Transverse colon (tissue), 4 donors: ENCODE measurements around the gene FIS1. TPM values are rescaled to one million over a fixed set of nuclear protein-coding genes. Genes with fewer than 3 reads are reported as not detected.
"Not testable (repeated sequence)": the region's sequence is repeated elsewhere in the genome, so short reads cannot be mapped to it uniquely, and the experiment has no call there.

Source experiments
- DNase-seq: peaks from one replicate; pipeline ENCODE4 v3.0.0-alpha.2; 2019
- H3K27ac ChIP-seq, 4 donors: fragments of 200-600 bp; sonication (generic); 2 replicates each; pipeline ENCODE4 v1.5.1; 2016 to 2018; ENCODE audit warnings: inconsistent platforms in 4 of 4
- H3K27me3 ChIP-seq: fragments of 200-600 bp; sonication (generic); 2 replicates; pipeline ENCODE4 v1.5.1; 2017; ENCODE audit warnings: inconsistent platforms
- H3K36me3 ChIP-seq, 4 donors: fragments of 200-600 bp; sonication (generic); 2 replicates each; pipeline ENCODE4 v1.5.1; 2017 to 2019; ENCODE audit warnings: inconsistent platforms in 4 of 4
- H3K4me1 ChIP-seq, 4 donors: fragments of 200-600 bp; sonication (generic); 2 replicates each; pipeline ENCODE4 v1.5.1; 2017 to 2020; ENCODE audit warnings: inconsistent platforms in 4 of 4
- H3K4me3 ChIP-seq, 4 donors: fragments of 200-600 bp; sonication (generic); 1 replicate in 1 of 4; 2 replicates in 3 of 4; pipeline versions ENCODE4 v1.5.1 to v1.6.1; 2017 to 2019; ENCODE audit warnings: inconsistent platforms in 4 of 4
- H3K9me3 ChIP-seq, 2 donors: fragments of 200-600 bp; sonication (generic); 2 replicates each; pipeline ENCODE4 v1.5.1; 2017 to 2019; ENCODE audit warnings: inconsistent platforms in 2 of 2
- EP300 ChIP-seq: sonication (generic); formaldehyde crosslinking; IDR thresholded peaks from one replicate; pipeline ENCODE4 v1.6.1; 2017; ENCODE audit warnings: antibody characterized with exemption, low read depth
- POLR2A ChIP-seq: fragments of 450-650 bp; IDR thresholded peaks from one replicate; pipeline ENCODE4 v1.6.1; 2016; ENCODE audit warnings: antibody characterized with exemption, mild to moderate bottlenecking, moderate library complexity
- POLR2AphosphoS5 ChIP-seq, 3 donors: sonication (generic); formaldehyde crosslinking; IDR thresholded peaks; one replicate each; pipeline ENCODE4 v1.6.1; 2016; ENCODE audit warnings: antibody characterized with exemption in 3 of 3
- WGBS, 2 donors: methylation state at CpG; one replicate each; pipeline ENCODE4 v1.1.5; 2018; ENCODE audit warnings: low coverage in 1 of 2; 5-methylcytosine and 5-hydroxymethylcytosine counted together
- in situ Hi-C, 4 donors: fragments of 200-750 bp; cut with MboI; loops; one replicate each; pipeline versions ENCODE4 v1.15.0 to v1.15.1; 2017; ENCODE audit warnings: low sequenced_read_pairs in 3 of 4, low pct_ligation_motif_present in 1 of 4, low pct_unique_long_range_greater_than_20kb in 1 of 4
- intact Hi-C: fragments of 100-400 bp; cut with DNase I; formaldehyde crosslinking; loops from one replicate; pipeline ENCODE4 v1.15.1; 2023; ENCODE audit warnings: low total_unique reads
- total RNA-seq, 4 donors: library from RNA; depleted of rRNA; stranded (reverse); fragments of >200 nt; gene quantifications; one replicate each; pipeline ENCODE4 v1.1.0, GENCODE V29; 2016
- TF ChIP-seq, protein P1 (sequence below), 5 experiments: fragments of 200-600 bp in 3 of 5; fragments of 450-650 bp in 2 of 5; sonication (generic) in 3 of 5; IDR thresholded peaks; 1 replicate in 2 of 5; 2 replicates in 3 of 5; pipeline ENCODE4 v1.5.1; 2016 to 2017; ENCODE audit warnings: antibody characterized with exemption in 5 of 5, inconsistent platforms in 3 of 5, mild to moderate bottlenecking in 2 of 5, moderate library complexity in 1 of 5

Gene FIS1
- total RNA-seq, 4 donors from 2014 or later = 159 to 261 (median 187) TPM

- intact Hi-C loops (loop anchor here (10.0 kb wide), 1 partner anchor 96 kb away; no protein-coding TSS in a partner anchor), in situ Hi-C loops (loop anchor here in 2 of 4 donors (10.0 to 25.0 kb wide), 2 partner anchors 146 to 153 kb away; partner anchors contain the start of gene SERPINE1 (in 1 of the 2))
- H3K9me3 ChIP-seq, H3K27ac ChIP-seq, H3K4me3 ChIP-seq, H3K36me3 ChIP-seq, H3K4me1 ChIP-seq: not testable (repeated sequence)
- WGBS, 2 donors = 6 to 19% methylated on average over 9 to 18 of the region's 18 CpGs
- peaks cover 47% of the 10 kb centered on the region for H3K27me3 ChIP-seq
- TF ChIP-seq, protein P1, sequence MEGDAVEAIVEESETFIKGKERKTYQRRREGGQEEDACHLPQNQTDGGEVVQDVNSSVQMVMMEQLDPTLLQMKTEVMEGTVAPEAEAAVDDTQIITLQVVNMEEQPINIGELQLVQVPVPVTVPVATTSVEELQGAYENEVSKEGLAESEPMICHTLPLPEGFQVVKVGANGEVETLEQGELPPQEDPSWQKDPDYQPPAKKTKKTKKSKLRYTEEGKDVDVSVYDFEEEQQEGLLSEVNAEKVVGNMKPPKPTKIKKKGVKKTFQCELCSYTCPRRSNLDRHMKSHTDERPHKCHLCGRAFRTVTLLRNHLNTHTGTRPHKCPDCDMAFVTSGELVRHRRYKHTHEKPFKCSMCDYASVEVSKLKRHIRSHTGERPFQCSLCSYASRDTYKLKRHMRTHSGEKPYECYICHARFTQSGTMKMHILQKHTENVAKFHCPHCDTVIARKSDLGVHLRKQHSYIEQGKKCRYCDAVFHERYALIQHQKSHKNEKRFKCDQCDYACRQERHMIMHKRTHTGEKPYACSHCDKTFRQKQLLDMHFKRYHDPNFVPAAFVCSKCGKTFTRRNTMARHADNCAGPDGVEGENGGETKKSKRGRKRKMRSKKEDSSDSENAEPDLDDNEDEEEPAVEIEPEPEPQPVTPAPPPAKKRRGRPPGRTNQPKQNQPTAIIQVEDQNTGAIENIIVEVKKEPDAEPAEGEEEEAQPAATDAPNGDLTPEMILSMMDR (IDR thresholded peaks at IDR 0.05) = peak; percentile 54 to 70 (median 69)
- peak; percentile 60 for DNase-seq
These were observed 45.5 kb upstream of the FIS1 start for GRCh38 chr7:101290186-101291037.

DNA sequence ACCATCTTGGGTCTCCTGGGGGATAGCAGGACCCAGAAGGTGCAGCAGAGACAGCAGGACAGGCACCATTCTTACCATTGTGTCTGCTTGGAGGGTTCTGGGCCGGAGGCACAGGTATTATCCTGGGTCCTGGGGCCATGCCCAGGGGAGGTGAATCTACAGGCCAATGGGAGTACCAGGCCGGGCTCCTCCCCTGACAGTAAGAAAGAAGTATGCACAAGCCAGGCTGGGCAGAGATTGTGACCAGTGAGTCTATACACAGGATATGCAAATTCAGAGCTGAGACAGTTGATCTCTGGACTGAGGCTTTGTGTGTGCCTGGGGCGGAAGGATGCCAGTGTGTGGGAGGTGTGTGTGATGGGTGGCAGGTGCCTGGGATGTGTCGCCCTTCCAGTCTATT lies 44.8 kb upstream of the FIS1 start:
- not testable (repeated sequence) for H3K9me3 ChIP-seq, DNase-seq, H3K4me3 ChIP-seq, H3K27ac ChIP-seq, H3K36me3 ChIP-seq, H3K4me1 ChIP-seq
- peaks cover 39% of the 10 kb centered on the region for H3K27me3 ChIP-seq
- intact Hi-C loops (loop anchor here (10.0 kb wide), 1 partner anchor 95 kb away; no protein-coding TSS in a partner anchor), in situ Hi-C loops (loop anchor here in 2 of 4 donors (10.0 to 25.0 kb wide), 2 partner anchors 145 to 152 kb away; partner anchors contain the start of gene SERPINE1 (in 1 of the 2))
- WGBS, 2 donors = 65% methylated on average over 4 of the region's 4 CpGs; no CpG with 5 or more reads in 1 of the 2 donors

- no peaks in the 10 kb centered on the region for H3K36me3 ChIP-seq
- no peaks in the 10 kb centered on the region for H3K9me3 ChIP-seq
- no peak overlapping the region for H3K4me3 ChIP-seq
- no peak for DNase-seq
- no peak overlapping the region for H3K27ac ChIP-seq
- H3K4me1 ChIP-seq = no peaks in the 10 kb centered on the region
- 80 to 91% methylated on average over 2 to 3 of the region's 3 CpGs for WGBS, 2 donors
- TF ChIP-seq EP300 = no peak
- TF ChIP-seq POLR2AphosphoS5 (IDR thresholded peaks at IDR 0.05) = no peak
- TF ChIP-seq POLR2A = no peak
- TF ChIP-seq, protein P1 (IDR thresholded peaks at IDR 0.05) = no peak
- intact Hi-C loops = no loop called here
- H3K27me3 ChIP-seq = peaks cover 29% of the 10 kb centered on the region
- in situ Hi-C loops = loop anchor here in 1 of 4 donors (25.0 kb wide), 1 partner anchor 151 kb away; the partner anchor contains the start of gene SERPINE1
These were observed 43.6 kb upstream of the FIS1 start for GRCh38 chr7:101288439-101288838.

DNA sequence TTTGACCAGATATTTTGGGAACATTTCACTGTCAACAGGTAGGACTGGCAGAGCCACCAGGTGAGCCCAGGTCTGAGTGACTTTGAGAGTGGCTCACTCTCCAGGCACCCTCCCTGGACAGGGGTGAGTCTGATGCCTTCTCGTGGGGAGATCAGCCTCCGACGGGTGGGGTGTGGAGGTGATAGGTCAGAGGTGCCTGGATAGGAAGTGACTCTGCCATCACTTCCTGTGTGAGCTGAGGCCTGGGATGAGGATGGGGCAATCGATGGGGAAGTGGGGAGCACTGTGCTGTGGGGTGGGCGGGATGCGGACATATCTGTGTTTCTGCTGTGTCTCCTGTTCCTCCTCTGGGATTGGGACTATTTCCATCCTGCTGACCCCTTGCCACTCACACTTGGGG lies 42.2 kb upstream of the FIS1 start:
- intact Hi-C loops (no loop called here), in situ Hi-C loops (loop anchor here in 1 of 4 donors (25.0 kb wide), 1 partner anchor 150 kb away; the partner anchor contains the start of gene SERPINE1)
- Histone ChIP-seq H3K27me3 (peaks cover 20% of the 10 kb centered on the region), H3K4me3 (no peak overlapping the region), H3K27ac (no peak overlapping the region), H3K9me3 (no peaks in the 10 kb centered on the region), H3K36me3 (no peaks in the 10 kb centered on the region), H3K4me1 (peaks cover 0 to 4% (median 2%) of the 10 kb centered on the region in 4 donors)
- TF ChIP-seq POLR2AphosphoS5 (IDR thresholded peaks at IDR 0.05) (no peak), EP300 (no peak), POLR2A (no peak)
- TF ChIP-seq, protein P1 (IDR thresholded peaks at IDR 0.05) = no peak
- DNase-seq = no peak
- 69% methylated on average over 6 of the region's 6 CpGs; no CpG with 5 or more reads in 1 of the 2 donors for WGBS, 2 donors

DNA sequence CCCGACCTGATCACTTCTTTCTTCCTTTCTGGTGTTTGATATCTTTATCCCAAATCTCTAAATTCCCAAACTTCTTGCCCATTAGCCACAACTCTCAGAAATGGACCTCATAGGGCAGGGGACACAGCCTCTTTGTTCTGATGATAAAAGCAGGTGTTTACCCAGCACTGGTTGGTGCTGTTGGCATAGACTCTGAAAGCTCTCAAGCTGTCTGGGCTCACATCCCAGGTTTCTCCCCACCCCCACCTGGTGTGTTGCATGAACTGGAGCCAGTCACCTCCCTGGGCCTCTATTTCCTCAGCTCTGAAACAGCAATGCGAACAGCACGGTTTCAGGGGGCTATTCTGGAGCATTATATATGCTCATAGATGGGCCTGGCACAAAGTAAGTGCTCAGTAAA lies 41.0 kb upstream of the FIS1 start:
- H3K4me1 ChIP-seq, DNase-seq, H3K9me3 ChIP-seq, intact Hi-C loops, H3K4me3 ChIP-seq, H3K27ac ChIP-seq, H3K27me3 ChIP-seq, H3K36me3 ChIP-seq: not testable (repeated sequence)
- WGBS, 2 donors = 68% methylated on average over 3 of the region's 3 CpGs; no CpG with 5 or more reads in 1 of the 2 donors
- in situ Hi-C loops = loop anchor here in 1 of 4 donors (25.0 kb wide), 1 partner anchor 149 kb away; the partner anchor contains the start of gene SERPINE1
